OCI-LY3 (cell line): ENCODE data around the gene PRRG2.

Experiments used
- EZH2phosphoT487 ChIP-seq: fragments of 200-600 bp; shearing (Covaris generic); IDR thresholded peaks from 2 replicates; pipeline ENCODE4 v1.6.1; 2018; ENCODE audit warnings: antibody characterized with exemption, mixed run types, low read depth
- TF ChIP-seq, protein P1 (sequence below): fragments of 200-600, 300-600 bp; sonication (generic); IDR thresholded peaks from 2 replicates; pipeline ENCODE4 v1.5.1; 2014; ENCODE audit warnings: antibody characterized with exemption, low read length, low read depth

DNA sequence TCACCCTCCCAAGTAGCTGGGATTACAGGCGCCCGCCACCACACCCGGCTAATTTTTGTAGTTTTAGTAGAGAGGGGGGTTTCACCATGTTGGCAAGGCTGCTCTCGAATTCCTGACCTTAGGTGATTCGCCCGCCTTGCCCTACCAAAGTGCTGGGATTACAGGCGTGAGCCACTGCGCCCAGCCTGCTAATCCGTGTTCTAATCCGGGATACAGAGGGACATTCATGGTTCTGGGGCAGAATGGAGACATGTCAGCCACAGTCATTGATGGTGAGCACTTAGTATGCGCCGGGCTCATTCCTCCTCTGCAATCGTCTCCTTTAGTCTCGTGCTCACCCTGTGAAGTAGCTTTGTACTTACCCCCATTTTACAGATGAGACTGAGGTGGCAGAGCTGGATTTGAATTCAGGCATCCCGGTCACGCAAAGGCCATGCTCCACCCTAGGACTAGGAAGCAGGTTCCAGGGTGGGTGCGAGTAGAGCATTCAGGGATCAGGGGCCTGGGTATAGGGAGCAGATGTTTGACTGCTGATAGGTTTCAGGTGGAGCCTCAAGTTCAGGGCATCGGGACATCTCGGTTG lies 50.6 kb downstream of the PRRG2 start:
- TF ChIP-seq, protein P1, sequence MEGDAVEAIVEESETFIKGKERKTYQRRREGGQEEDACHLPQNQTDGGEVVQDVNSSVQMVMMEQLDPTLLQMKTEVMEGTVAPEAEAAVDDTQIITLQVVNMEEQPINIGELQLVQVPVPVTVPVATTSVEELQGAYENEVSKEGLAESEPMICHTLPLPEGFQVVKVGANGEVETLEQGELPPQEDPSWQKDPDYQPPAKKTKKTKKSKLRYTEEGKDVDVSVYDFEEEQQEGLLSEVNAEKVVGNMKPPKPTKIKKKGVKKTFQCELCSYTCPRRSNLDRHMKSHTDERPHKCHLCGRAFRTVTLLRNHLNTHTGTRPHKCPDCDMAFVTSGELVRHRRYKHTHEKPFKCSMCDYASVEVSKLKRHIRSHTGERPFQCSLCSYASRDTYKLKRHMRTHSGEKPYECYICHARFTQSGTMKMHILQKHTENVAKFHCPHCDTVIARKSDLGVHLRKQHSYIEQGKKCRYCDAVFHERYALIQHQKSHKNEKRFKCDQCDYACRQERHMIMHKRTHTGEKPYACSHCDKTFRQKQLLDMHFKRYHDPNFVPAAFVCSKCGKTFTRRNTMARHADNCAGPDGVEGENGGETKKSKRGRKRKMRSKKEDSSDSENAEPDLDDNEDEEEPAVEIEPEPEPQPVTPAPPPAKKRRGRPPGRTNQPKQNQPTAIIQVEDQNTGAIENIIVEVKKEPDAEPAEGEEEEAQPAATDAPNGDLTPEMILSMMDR = no peak
- TF ChIP-seq EZH2phosphoT487 = no peak
